Erythroblast (primary cell): ENCODE data around the gene KPNA2.
A peak's percentile ranks its signal among the peaks of the same experiment; 100 is the strongest.

ENCODE experiments used
- DNase-seq, 2 experiments: peaks; one replicate each; lab custom pipeline; 2025; lab: John Stamatoyannopoulos, UW
- GATA1 ChIP-seq: IDR thresholded peaks from 2 replicates; pipeline ENCODE4 v1.6.1; 2011; ENCODE audit warnings: low read depth, mild to moderate bottlenecking, control low read depth, low read length, moderate library complexity
- POLR2A ChIP-seq: IDR thresholded peaks from 2 replicates; pipeline ENCODE4 v1.6.1; 2011; ENCODE audit warnings: mild to moderate bottlenecking, low read length

KPNA2 gene

GRCh38 chr17:68035523-68036303 lies at the start of gene KPNA2:
TSS of gene KPNA2 (plus strand) at chr17:68035735. CDS start at chr17:68037133, 1,398 bp downstream.
- DNase-seq, result peak; percentile 98
- TF ChIP-seq POLR2A, result peak; percentile 89
- TF ChIP-seq GATA1, result no peak

DNA sequence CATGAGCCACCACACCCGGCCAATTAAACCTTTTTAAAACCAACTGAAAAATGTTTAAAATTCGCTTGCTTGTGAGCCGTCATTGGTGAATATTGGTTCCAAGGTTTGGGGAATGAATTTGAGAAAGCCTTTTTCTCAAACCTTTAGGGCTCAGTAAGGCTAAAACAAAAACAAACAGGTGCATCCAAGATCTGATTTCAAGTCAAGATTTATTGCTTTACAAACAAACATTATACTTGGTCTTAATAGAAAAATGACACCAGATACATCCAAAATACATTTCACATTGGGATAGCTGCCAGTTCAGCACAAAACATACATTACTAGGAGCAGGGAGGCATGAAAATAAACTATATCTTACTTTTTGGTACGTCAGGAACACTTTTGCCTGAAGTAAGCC lies 44.6 kb upstream of the KPNA2 start:
- TF ChIP-seq POLR2A (no peak), GATA1 (no peak)
- DNase-seq, result no peak

DNA sequence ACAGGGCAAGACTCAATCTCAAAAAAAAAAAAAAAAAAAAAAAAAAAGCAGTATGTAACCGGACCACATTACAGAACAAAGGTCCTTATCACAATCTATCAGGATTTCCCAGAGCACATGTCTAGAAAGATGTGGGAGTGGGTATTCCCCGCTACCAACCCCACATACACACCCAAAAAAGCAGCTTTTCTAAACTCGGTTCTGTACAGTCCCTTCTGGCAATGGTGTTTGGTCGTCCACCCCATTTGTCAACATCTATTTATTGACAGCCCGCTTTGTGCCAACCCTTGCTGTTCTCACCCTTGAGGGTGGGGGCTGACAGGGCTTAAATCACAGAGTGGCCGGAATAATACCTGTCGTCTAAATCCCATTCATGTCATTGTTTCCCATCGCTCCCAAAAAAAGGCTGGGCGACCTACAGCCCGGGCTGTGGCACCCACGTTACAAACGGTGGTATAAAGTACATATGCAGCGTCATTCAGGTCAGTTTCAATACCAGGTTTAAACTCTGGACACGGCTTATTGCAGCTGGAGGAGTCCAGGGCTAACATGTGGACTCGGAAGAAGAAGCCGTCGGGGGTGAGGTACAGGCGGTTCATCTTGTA lies 42.9 kb upstream of the KPNA2 start:
- no peak for TF ChIP-seq POLR2A
- TF ChIP-seq GATA1, result no peak
- DNase-seq, result peak in 1 of 2 experiments; percentile 53

DNA sequence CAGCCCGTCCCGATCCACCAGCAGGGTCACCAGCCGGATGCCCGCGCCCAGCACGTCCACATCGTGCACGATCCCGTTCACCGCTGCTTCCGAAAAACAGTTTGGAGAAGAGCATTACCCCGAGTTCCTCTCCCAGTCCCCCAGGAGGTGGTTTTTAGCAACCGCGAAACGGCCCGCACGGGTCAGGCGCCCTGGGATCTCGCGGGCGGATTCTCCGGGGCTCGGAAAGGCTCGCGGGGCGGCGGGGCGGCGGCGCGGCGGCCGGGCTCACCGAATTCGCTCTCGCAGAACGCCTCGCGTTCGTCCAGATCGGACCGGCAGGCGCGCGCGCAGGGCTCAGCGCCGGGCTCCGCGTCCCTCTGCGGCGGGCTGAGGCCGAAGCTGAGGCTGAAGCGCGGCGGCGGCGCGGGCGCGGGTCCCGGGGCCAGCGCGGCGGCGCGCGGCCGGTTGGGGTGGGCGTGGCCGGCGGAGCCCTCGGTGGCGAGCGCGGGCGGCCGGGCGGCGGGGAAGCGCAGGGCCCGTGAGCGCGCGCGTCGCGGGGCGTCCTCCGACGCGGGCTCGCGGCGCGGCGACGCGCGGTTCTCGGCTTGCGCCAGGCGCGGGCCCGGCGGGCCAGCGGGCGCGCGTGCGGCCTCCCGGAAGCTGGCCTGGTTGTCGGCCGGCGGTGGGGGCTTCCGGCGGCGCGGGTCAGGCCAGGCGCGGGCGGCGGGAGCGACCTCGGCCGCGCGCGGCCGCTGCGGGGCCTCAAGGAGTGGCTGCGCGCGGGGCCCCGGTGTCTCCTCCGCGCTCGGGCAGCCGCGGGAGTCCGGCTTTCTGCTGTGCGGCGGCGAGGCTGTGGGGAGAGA lies 42.2 kb upstream of the KPNA2 start:
- peak; percentile 90 to 94 for DNase-seq
- no peak for TF ChIP-seq GATA1
- peak; percentile 47 for TF ChIP-seq POLR2A

DNA sequence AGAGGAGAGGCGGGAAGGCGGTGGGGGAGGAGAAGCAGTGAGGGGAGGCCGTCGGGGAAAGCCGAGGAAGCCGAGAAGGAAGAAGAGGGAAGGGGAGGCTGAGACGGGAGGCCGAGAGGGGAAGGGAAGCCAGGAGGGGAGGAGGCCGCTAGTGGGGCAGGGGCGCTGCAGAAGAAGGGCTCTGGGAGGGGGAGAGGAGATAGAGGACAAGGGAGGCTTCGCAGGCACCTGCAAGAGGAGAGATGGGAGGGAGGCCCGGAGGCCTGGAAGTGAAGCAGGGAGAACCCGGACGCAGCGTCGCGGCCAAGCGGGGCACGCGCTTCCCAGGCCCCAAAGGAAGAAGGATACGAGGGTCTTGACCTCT lies 41.6 kb upstream of the KPNA2 start:
- no peak for DNase-seq
- TF ChIP-seq POLR2A, result no peak
- no peak for TF ChIP-seq GATA1

DNA sequence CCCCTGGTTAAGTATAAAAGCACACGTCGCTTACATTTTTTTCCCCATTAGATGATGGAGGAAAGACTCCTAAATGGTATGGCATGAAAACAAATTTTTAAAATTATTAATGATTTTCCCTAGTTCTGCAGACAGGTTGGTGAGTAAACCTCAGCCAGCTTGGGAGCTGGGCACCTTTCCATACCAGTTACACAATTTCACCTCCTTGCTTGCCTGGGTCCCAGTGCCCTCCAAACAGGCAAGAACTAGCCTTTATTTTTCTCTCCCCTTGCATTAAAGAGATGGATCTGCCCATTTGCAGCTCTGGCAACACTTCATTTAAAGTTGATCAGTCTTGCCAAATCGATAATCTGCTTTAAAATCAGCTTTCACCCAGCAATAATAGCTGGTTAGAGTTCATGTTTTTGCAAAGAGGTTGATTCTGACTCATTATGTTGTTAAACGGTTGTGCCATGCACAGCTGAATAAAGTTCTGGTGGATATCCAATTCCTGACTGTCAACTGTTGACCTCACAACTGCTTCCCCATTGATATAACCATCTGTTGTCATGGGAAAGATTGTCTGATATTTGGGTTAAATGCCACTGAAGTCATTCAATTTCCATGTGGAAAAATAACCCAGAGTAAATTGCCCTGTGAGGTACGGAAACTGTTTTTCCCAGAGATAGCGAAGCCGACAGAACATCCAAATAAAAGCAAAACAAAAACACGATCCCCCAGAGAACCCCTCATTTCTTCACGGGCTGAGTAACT lies 40.5 kb upstream of the KPNA2 start:
- peak; percentile 34 to 50 for DNase-seq

DNA sequence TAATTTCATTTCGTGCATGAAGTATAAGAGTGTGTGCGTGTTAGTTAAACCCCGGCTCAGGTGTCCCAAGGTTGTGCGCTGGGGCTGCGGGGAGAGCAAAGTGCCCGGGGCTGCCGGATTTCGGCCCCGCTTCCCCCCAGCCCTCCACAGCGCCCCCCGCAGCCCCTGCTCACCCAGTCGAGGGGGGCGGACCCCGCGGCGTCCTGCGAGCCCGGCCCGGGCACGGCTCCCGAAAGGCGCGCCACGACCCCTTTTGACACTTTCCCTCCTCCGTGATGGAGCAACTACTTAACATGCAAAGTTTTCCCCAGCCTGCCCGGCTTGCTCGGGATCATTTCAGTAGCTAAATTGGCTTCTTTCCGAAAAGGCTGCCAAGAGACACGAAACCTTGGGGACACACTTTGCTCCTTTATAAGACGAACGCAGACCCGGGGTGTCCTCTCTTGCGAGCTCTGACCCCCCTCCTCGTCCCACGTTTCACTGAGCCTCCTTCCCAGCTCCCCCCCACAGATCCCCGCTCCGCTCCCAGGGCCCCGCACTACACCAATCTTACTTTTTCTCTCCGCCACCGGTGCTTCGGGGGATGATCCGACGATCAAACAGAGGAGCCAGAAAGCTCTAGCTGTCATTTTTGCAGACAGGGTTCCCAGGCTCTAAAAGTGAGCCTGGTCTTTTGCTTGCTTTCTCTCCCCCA lies 39.8 kb upstream of the KPNA2 start:
- peak; percentile 41 to 49 for DNase-seq
- TF ChIP-seq POLR2A, result no peak
- TF ChIP-seq GATA1, result no peak

More for the DNA sequence above, 40.5 kb upstream of the KPNA2 start:
- TF ChIP-seq GATA1, result no peak
- no peak for TF ChIP-seq POLR2A

DNA sequence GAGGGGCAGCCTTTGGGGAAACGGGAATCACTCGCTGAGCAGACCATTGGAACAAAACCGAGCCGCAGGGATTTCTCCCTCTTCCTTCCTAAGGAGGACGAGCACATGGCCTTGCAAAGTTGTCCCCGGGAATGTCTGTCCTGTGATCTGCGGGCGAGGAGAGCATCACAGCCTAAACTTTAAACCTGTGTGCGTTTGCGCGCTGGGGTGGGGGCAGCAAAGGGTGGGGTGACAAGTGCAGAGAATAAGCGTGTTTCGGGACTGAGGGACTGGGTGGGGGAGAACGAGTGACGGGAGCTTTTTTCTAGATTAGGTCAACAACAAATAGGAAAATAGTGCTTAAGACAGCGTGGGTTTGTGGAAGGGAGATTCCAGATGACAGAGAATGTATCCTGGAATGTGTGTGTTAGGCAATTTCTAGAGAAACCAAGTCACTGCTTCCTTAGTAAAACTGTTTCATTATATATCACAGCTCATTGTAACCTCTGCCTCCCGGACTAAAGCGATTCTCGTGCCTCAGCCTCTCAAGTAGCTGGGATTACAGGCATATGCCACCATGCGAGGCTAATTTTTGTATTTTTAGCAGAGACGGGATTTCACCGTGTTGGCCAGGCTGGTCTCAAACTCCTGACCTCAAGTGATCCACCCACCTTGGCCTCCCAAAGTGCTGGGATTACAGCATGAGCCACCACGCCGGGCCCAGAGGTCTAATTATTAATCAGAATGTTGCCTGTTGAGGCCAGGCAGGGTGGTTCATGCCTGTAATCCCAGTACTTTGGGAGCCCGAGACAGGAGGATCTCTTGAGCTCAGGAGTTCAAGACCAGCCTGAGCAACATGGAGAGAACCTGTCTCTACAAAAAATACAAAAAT lies 39.0 kb upstream of the KPNA2 start, which contains the start of gene C17orf58:
Gene C17orf58 (minus strand): TSS at position 169 of the 871 bp plus-strand sequence. CDS start 271 bp downstream, outside the sequence.
- peak; percentile 17 to 41 for DNase-seq

GRCh38 chr17:67998466-67998865 lies 37.1 kb upstream of the KPNA2 start:
- DNase-seq, result no peak
- TF ChIP-seq GATA1 (no peak), POLR2A (no peak)

- no peak for TF ChIP-seq POLR2A
- no peak for TF ChIP-seq GATA1
- no peak for DNase-seq
Measured at GRCh38 chr17:67999291-67999911, 36.1 kb upstream of the KPNA2 start.

- DNase-seq, result no peak
- TF ChIP-seq GATA1, result no peak
- no peak for TF ChIP-seq POLR2A
Measured at GRCh38 chr17:68004201-68004600, 31.3 kb upstream of the KPNA2 start.

GRCh38 chr17:68006797-68007196 lies 28.7 kb upstream of the KPNA2 start:
- DNase-seq, result no peak
- TF ChIP-seq POLR2A (no peak), GATA1 (no peak)
